ENCODE data around the gene POLR3F. TPM values are rescaled to one million over a fixed set of nuclear protein-coding genes. Genes with fewer than 3 reads are reported as not detected.

Gene POLR3F
- total and polyA plus RNA-seq, 2 experiments from 2014 or later: 9.1 to 10.8 TPM

DNA sequence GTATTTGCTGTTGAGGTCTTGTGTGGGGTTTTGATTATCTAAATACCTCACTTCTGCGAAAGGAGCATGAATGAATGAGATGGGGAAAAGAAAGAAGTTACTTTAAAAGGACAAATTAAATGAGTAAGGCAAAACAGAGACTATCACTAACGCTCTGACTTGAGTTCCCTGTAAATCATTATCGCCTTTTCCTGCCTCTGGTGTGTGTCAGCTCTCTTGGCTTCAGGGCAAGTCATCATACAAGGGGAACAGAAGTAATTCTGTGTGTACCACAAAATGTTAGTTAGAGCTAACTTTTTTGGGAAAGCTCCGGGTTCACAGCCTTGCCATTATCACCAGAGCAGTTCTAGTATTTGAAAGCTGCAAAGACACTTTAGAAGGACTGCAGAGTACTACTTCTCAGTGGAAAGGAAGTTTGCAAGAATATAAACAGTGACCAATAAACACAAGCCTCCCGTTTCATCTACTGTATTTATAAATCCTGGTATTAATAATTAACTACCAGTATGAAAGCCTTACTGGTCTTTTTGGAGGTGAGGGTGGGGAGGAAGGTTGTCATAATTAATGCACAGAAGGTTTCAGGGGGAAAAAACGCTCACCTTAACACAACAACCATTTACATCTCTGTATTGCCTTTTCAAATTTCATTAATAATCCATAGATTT is 1.5 kb upstream of the POLR3F start:
- WGBS (ENCODE audit: low lambda C conversion rate, missing lambda C conversion rate): 64% methylated on average over 6 of the region's 6 CpGs

DNA sequence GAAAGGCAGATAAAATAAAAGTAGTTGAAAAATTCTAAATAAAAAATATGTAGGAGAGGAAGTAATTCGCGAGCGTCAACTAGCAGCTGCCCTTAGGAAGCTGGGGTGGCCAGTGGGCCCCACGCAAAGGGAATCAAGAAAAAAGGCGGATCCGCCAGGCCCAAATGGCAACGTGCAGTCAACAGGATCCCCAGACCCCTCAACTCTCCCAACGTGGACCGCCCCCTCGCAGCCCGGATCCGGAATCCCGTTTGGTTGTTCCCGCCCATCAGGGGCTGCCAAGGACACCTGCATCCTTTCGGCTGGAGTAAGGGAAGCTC is 656 bp upstream of the POLR3F start:
- peak overlapping the region; percentile 85 for H3K4me2 ChIP-seq
- H3K79me2 ChIP-seq: peaks cover 17% of the 10 kb centered on the region
- 1% methylated on average over 15 of the region's 15 CpGs for WGBS (ENCODE audit: low lambda C conversion rate, missing lambda C conversion rate)
- H2AFZ ChIP-seq: peak overlapping the region; percentile 78
- no peak for DNase-seq (ENCODE audit: low spot score)
- TF ChIP-seq, protein P1, sequence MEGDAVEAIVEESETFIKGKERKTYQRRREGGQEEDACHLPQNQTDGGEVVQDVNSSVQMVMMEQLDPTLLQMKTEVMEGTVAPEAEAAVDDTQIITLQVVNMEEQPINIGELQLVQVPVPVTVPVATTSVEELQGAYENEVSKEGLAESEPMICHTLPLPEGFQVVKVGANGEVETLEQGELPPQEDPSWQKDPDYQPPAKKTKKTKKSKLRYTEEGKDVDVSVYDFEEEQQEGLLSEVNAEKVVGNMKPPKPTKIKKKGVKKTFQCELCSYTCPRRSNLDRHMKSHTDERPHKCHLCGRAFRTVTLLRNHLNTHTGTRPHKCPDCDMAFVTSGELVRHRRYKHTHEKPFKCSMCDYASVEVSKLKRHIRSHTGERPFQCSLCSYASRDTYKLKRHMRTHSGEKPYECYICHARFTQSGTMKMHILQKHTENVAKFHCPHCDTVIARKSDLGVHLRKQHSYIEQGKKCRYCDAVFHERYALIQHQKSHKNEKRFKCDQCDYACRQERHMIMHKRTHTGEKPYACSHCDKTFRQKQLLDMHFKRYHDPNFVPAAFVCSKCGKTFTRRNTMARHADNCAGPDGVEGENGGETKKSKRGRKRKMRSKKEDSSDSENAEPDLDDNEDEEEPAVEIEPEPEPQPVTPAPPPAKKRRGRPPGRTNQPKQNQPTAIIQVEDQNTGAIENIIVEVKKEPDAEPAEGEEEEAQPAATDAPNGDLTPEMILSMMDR (IDR thresholded peaks at IDR 0.05; ENCODE audit: poor library complexity): no peak
- TF ChIP-seq EZH2 (IDR thresholded peaks at IDR 0.05; ENCODE audit: borderline replicate concordance) (no peak), EZH2phosphoT487 (IDR thresholded peaks at IDR 0.05; ENCODE audit: low read depth, severe bottlenecking, unreplicated experiment) (no peak)
- no peaks in the 10 kb centered on the region for H3K36me3 ChIP-seq (replicated peaks; ENCODE audit: insufficient read depth, low read depth)
- peak overlapping the region; percentile 26 for H3K27ac ChIP-seq
- no peaks in the 10 kb centered on the region for H3K9me3 ChIP-seq (ENCODE audit: low read depth)
- H3K4me3 ChIP-seq: peak overlapping the region; percentile 56
- no peaks in the 10 kb centered on the region for H4K20me1 ChIP-seq (ENCODE audit: insufficient read depth, poor library complexity, severe bottlenecking)
- H3K4me1 ChIP-seq (ENCODE audit: insufficient read depth): peaks cover 6% of the 10 kb centered on the region
- no peaks in the 10 kb centered on the region for H3K9me2 ChIP-seq (replicated peaks; ENCODE audit: insufficient read depth)
- H3K27me3 ChIP-seq: no peaks in the 10 kb centered on the region

More for the DNA sequence above, 1.5 kb upstream of the POLR3F start:
- Histone ChIP-seq H2AFZ (peak overlapping the region; percentile 78), H3K79me2 (peaks cover 17% of the 10 kb centered on the region), H3K4me3 (no peak overlapping the region), H3K9me2 (replicated peaks; ENCODE audit: insufficient read depth) (no peaks in the 10 kb centered on the region), H4K20me1 (ENCODE audit: insufficient read depth, poor library complexity, severe bottlenecking) (no peaks in the 10 kb centered on the region), H3K27ac (no peak overlapping the region), H3K36me3 (replicated peaks; ENCODE audit: insufficient read depth, low read depth) (no peaks in the 10 kb centered on the region), H3K4me2 (peak overlapping the region; percentile 85), H3K4me1 (ENCODE audit: insufficient read depth) (peaks cover 6% of the 10 kb centered on the region), H3K27me3 (no peaks in the 10 kb centered on the region), H3K9me3 (ENCODE audit: low read depth) (no peaks in the 10 kb centered on the region)
- TF ChIP-seq EZH2phosphoT487 (IDR thresholded peaks at IDR 0.05; ENCODE audit: low read depth, severe bottlenecking, unreplicated experiment) (no peak), EZH2 (IDR thresholded peaks at IDR 0.05; ENCODE audit: borderline replicate concordance) (no peak)
- TF ChIP-seq, protein P1 (IDR thresholded peaks at IDR 0.05; ENCODE audit: poor library complexity): no peak
- no peak for DNase-seq (ENCODE audit: low spot score)

DNA sequence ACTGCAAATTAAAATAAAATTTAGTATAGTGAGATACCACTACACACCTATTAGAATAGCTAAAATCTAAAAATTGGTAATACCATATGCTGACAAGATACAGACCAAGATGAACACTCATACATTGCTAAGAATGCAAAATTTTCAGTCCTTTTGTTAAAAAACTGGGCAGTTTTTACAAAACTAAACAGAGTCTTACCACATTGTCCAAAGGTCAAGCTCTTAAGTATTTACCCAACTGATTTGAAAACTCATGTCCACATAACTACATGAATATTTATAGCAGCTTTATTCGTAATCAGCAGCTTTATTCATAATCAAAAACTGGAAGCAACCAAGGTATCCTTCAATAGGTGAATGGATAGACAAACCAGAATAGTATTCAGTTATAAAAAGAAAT is 10.0 kb downstream of the POLR3F start:
- H3K27me3 ChIP-seq: no peaks in the 10 kb centered on the region
- no peaks in the 10 kb centered on the region for H3K4me1 ChIP-seq (ENCODE audit: insufficient read depth)
- H3K9me3 ChIP-seq (ENCODE audit: low read depth): no peaks in the 10 kb centered on the region
- no peaks in the 10 kb centered on the region for H3K79me2 ChIP-seq
- no peaks in the 10 kb centered on the region for H3K9me2 ChIP-seq (replicated peaks; ENCODE audit: insufficient read depth)
- TF ChIP-seq, protein P1 (IDR thresholded peaks at IDR 0.05; ENCODE audit: poor library complexity): no peak
- TF ChIP-seq EZH2phosphoT487 (IDR thresholded peaks at IDR 0.05; ENCODE audit: low read depth, severe bottlenecking, unreplicated experiment) (no peak), EZH2 (IDR thresholded peaks at IDR 0.05; ENCODE audit: borderline replicate concordance) (no peak)
- 93% methylated on average over 1 of the region's 1 CpG for WGBS (ENCODE audit: low lambda C conversion rate, missing lambda C conversion rate)
- H3K27ac ChIP-seq: no peak overlapping the region
- H2AFZ ChIP-seq: no peak overlapping the region
- no peak for DNase-seq (ENCODE audit: low spot score)
- H4K20me1 ChIP-seq (ENCODE audit: insufficient read depth, poor library complexity, severe bottlenecking): no peaks in the 10 kb centered on the region
- H3K36me3 ChIP-seq (replicated peaks; ENCODE audit: insufficient read depth, low read depth): no peaks in the 10 kb centered on the region
- H3K4me3 ChIP-seq: no peak overlapping the region
- peak overlapping the region; percentile 24 for H3K4me2 ChIP-seq
